Measurements from ENCODE around the gene LSM14B.

DNA sequence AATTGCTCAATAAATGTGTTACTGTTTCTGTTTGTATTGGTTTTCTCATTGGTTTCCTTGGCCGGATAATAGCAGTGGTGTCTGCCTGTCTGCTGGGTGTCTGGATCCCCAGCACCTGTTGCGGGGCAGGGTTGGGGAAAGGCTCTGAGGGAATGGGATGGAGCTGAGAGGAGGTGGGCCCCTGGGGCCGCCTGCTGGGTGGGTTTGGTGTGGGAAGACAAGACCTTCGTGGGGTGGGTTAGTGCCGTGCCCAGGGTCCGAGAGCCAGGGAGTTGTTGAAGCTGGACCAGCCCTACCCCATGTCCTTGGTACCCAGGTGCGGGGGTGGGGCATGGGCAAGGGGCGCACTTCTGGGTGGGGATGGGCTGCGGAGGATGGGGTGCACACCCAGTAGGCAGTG lies 25.3 kb downstream of the LSM14B start:
- TF ChIP-seq, protein P1, sequence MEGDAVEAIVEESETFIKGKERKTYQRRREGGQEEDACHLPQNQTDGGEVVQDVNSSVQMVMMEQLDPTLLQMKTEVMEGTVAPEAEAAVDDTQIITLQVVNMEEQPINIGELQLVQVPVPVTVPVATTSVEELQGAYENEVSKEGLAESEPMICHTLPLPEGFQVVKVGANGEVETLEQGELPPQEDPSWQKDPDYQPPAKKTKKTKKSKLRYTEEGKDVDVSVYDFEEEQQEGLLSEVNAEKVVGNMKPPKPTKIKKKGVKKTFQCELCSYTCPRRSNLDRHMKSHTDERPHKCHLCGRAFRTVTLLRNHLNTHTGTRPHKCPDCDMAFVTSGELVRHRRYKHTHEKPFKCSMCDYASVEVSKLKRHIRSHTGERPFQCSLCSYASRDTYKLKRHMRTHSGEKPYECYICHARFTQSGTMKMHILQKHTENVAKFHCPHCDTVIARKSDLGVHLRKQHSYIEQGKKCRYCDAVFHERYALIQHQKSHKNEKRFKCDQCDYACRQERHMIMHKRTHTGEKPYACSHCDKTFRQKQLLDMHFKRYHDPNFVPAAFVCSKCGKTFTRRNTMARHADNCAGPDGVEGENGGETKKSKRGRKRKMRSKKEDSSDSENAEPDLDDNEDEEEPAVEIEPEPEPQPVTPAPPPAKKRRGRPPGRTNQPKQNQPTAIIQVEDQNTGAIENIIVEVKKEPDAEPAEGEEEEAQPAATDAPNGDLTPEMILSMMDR (IDR thresholded peaks at IDR 0.05): no peak
- TF ChIP-seq, protein P2, sequence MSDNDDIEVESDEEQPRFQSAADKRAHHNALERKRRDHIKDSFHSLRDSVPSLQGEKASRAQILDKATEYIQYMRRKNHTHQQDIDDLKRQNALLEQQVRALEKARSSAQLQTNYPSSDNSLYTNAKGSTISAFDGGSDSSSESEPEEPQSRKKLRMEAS (CRISPR knock-in tag; IDR thresholded peaks at IDR 0.05): no peak
- TF ChIP-seq KAT7 (CRISPR knock-in tag; IDR thresholded peaks at IDR 0.05; ENCODE audit: borderline replicate concordance) (no peak), FOXP1 (CRISPR knock-in tag; IDR thresholded peaks at IDR 0.05; ENCODE audit: borderline replicate concordance) (no peak), OVOL2 (CRISPR knock-in tag; IDR thresholded peaks at IDR 0.05; ENCODE audit: borderline replicate concordance) (no peak), FOXJ3 (CRISPR knock-in tag; IDR thresholded peaks at IDR 0.05; ENCODE audit: borderline replicate concordance) (no peak), GABPB1 (CRISPR knock-in tag; IDR thresholded peaks at IDR 0.05) (no peak), EMX1 (CRISPR knock-in tag; IDR thresholded peaks at IDR 0.05) (no peak)
- TF ChIP-seq, protein P3, sequence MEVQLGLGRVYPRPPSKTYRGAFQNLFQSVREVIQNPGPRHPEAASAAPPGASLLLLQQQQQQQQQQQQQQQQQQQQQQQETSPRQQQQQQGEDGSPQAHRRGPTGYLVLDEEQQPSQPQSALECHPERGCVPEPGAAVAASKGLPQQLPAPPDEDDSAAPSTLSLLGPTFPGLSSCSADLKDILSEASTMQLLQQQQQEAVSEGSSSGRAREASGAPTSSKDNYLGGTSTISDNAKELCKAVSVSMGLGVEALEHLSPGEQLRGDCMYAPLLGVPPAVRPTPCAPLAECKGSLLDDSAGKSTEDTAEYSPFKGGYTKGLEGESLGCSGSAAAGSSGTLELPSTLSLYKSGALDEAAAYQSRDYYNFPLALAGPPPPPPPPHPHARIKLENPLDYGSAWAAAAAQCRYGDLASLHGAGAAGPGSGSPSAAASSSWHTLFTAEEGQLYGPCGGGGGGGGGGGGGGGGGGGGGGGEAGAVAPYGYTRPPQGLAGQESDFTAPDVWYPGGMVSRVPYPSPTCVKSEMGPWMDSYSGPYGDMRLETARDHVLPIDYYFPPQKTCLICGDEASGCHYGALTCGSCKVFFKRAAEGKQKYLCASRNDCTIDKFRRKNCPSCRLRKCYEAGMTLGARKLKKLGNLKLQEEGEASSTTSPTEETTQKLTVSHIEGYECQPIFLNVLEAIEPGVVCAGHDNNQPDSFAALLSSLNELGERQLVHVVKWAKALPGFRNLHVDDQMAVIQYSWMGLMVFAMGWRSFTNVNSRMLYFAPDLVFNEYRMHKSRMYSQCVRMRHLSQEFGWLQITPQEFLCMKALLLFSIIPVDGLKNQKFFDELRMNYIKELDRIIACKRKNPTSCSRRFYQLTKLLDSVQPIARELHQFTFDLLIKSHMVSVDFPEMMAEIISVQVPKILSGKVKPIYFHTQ (CRISPR knock-in tag; IDR thresholded peaks at IDR 0.05): no peak
- TF ChIP-seq, protein P4, sequence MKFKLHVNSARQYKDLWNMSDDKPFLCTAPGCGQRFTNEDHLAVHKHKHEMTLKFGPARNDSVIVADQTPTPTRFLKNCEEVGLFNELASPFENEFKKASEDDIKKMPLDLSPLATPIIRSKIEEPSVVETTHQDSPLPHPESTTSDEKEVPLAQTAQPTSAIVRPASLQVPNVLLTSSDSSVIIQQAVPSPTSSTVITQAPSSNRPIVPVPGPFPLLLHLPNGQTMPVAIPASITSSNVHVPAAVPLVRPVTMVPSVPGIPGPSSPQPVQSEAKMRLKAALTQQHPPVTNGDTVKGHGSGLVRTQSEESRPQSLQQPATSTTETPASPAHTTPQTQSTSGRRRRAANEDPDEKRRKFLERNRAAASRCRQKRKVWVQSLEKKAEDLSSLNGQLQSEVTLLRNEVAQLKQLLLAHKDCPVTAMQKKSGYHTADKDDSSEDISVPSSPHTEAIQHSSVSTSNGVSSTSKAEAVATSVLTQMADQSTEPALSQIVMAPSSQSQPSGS (CRISPR knock-in tag; IDR thresholded peaks at IDR 0.05; ENCODE audit: borderline replicate concordance, low read depth): no peak
- TF ChIP-seq, protein P5, sequence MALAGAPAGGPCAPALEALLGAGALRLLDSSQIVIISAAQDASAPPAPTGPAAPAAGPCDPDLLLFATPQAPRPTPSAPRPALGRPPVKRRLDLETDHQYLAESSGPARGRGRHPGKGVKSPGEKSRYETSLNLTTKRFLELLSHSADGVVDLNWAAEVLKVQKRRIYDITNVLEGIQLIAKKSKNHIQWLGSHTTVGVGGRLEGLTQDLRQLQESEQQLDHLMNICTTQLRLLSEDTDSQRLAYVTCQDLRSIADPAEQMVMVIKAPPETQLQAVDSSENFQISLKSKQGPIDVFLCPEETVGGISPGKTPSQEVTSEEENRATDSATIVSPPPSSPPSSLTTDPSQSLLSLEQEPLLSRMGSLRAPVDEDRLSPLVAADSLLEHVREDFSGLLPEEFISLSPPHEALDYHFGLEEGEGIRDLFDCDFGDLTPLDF (CRISPR knock-in tag; IDR thresholded peaks at IDR 0.05): no peak
